K562 (cell line): ENCODE results near the gene GSTO2. TPM values are rescaled to one million over a fixed set of nuclear protein-coding genes. Genes with fewer than 3 reads are reported as not detected.

ENCODE experiments used
- ATF1 ChIP-seq, 2 experiments: fragments of 450-650 bp in 1 of 2; IDR thresholded peaks; 2 replicates each; pipeline ENCODE4 v1.6.1; 2016; ENCODE audit warnings: missing compliant biosample characterization in 1 of 2, missing genetic modification characterization in 1 of 2
- E2F3 ChIP-seq: fragments of 250-450 bp; sonication (Bioruptor Pico); IDR thresholded peaks from 2 replicates; pipeline ENCODE4 v1.4.0; 2020; ENCODE audit warnings: mild to moderate bottlenecking
- FOSL1 ChIP-seq: fragments of 200-800 bp; sonication (Bioruptor generic); conservative IDR thresholded peaks from 2 replicates; pipeline ENCODE4 v1.6.1; 2016; ENCODE audit warnings: missing genetic modification characterization, missing compliant biosample characterization
- HNRNPH1 ChIP-seq: fragments of 200-400 bp; formaldehyde crosslinking; optimal IDR thresholded peaks from 2 replicates; pipeline ENCODE3; 2017; ENCODE audit warnings: low read depth, mild to moderate bottlenecking, low read length, moderate library complexity
- MECOM ChIP-seq: fragments of 250-450 bp; sonication (Bioruptor Pico); IDR thresholded peaks from 2 replicates; pipeline ENCODE4 v1.8.0; 2022; ENCODE audit warnings: inconsistent platforms
- NR4A1 ChIP-seq, 2 experiments: fragments of 250-450 bp in 1 of 2; fragments of 450-650 bp in 1 of 2; sonication (Bioruptor Pico) in 1 of 2; IDR thresholded peaks; 2 replicates each; pipeline versions ENCODE4 v1.4.0 to v1.6.1; 2016 to 2020; ENCODE audit warnings: mild to moderate bottlenecking in 2 of 2, missing compliant biosample characterization in 1 of 2, missing genetic modification characterization in 1 of 2, moderate library complexity in 1 of 2
- RBM34 ChIP-seq: fragments of 200-400 bp; formaldehyde crosslinking; IDR thresholded peaks from 2 replicates; pipeline ENCODE4 v1.6.1; 2018; ENCODE audit warnings: low read length, borderline replicate concordance; ENCODE audit not compliant: insufficient read depth
- SMARCE1 ChIP-seq: fragments of 450-650 bp; IDR thresholded peaks from 2 replicates; pipeline ENCODE4 v1.7.1; 2016; ENCODE audit warnings: mild to moderate bottlenecking
- SP1 ChIP-seq: sonication (generic); formaldehyde crosslinking; IDR thresholded peaks from 2 replicates; pipeline ENCODE4 v1.8.1; 2022; ENCODE audit warnings: mild to moderate bottlenecking, missing genetic modification reagents
- TAF15 ChIP-seq: fragments of 200-400 bp; formaldehyde crosslinking; IDR thresholded peaks from 2 replicates; pipeline ENCODE4 v1.6.1; 2017; ENCODE audit warnings: mild to moderate bottlenecking, low read depth, low read length, moderate library complexity
- TCF7L2 ChIP-seq: fragments of 150-350 bp; IDR thresholded peaks from 2 replicates; pipeline ENCODE4 v1.6.1; 2016; ENCODE audit warnings: low read depth, mild to moderate bottlenecking, low read length, moderate library complexity
- ZBTB1 ChIP-seq: sonication (generic); formaldehyde crosslinking; IDR thresholded peaks from 2 replicates; pipeline ENCODE4 v1.8.1; 2023; ENCODE audit warnings: missing genetic modification reagents, low read depth, mild to moderate bottlenecking, borderline replicate concordance
- ZFX ChIP-seq: sonication (generic); formaldehyde crosslinking; IDR thresholded peaks from 2 replicates; pipeline ENCODE4 v1.8.0; 2022; ENCODE audit warnings: mild to moderate bottlenecking, missing genetic modification reagents, moderate library complexity
- polyA plus RNA-seq, 8 experiments: library from polyadenylated mRNA; depleted of rRNA in 4 of 8; stranded (reverse) in 5 of 8; unstranded in 3 of 8; fragments of >200 nt; fragmentation: Nextera tagmentation in 2 of 8; fragmentation: Illumina TruSeq in 1 of 8; extraction: Ambion mirVana in 2 of 8; extraction: Trizol in 1 of 8; gene quantifications; 2 replicates each; pipeline versions ENCODE4 v1.2.1 to v1.2.3, GENCODE V29; 2011 to 2014; ENCODE audit warnings: inconsistent platforms in 1 of 8, missing spikeins in 1 of 8
- total RNA-seq, 7 experiments: library from RNA; depleted of rRNA in 6 of 7; stranded (reverse); fragments of >200 nt in 6 of 7; fragmentation: Illumina TruSeq in 2 of 7; extraction: Trizol in 2 of 7; gene quantifications; 2 replicates each; pipeline versions ENCODE4 v1.2.1 to v1.2.3, GENCODE V29; 2011 to 2021; ENCODE audit warnings: low replicate concordance in 1 of 7
- TF ChIP-seq, protein P1 (sequence below), 2 experiments: fragments of 450-650 bp; IDR thresholded peaks; 2 replicates each; pipeline ENCODE4 v1.6.1; 2016; ENCODE audit warnings: mild to moderate bottlenecking in 2 of 2, borderline replicate concordance in 1 of 2, low read depth in 1 of 2, moderate library complexity in 1 of 2
- TF ChIP-seq, protein P2 (sequence below), 2 experiments: fragments of 450-650 bp in 1 of 2; sonication (generic) in 1 of 2; formaldehyde crosslinking in 1 of 2; IDR thresholded peaks in 1 of 2; conservative IDR thresholded peaks in 1 of 2; 2 replicates each; pipeline versions ENCODE4 v1.6.1 to v1.8.1; 2016 to 2023; ENCODE audit warnings: mild to moderate bottlenecking in 2 of 2, moderate library complexity in 2 of 2, inconsistent platforms in 1 of 2, missing genetic modification reagents in 1 of 2

GSTO2 gene
- total and polyA plus RNA-seq, 9 of the 15 experiments (the other 6 are each of a cell fraction or from before 2014, with no cell fraction given) = 0.18 to 1.8 (median 0.90) TPM

DNA sequence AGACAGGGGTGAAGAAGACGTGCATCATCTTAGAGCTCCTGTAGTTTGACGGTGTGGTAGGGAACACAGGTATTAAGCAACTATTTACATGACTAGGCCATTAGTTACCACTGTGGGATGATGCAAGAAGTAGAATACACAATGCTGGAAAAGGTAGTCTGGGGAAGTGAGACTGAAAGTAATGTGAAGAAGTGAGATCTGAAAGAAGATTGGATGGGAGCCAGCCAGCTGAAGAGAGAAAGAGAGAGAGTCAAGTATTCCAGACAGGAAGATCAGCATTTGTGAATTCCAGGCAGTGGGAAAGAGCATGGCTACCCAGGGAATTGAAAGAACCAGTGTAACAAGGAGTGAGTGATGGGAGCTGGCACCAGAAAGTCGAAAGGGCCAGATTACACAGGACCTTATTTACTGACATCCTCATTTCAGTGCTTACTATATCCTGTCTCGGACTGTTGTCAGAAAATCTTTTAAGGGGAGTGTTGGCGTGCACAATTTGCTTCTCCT lies 80.7 kb downstream of the GSTO2 start (continued):
- TF ChIP-seq, protein P1, sequence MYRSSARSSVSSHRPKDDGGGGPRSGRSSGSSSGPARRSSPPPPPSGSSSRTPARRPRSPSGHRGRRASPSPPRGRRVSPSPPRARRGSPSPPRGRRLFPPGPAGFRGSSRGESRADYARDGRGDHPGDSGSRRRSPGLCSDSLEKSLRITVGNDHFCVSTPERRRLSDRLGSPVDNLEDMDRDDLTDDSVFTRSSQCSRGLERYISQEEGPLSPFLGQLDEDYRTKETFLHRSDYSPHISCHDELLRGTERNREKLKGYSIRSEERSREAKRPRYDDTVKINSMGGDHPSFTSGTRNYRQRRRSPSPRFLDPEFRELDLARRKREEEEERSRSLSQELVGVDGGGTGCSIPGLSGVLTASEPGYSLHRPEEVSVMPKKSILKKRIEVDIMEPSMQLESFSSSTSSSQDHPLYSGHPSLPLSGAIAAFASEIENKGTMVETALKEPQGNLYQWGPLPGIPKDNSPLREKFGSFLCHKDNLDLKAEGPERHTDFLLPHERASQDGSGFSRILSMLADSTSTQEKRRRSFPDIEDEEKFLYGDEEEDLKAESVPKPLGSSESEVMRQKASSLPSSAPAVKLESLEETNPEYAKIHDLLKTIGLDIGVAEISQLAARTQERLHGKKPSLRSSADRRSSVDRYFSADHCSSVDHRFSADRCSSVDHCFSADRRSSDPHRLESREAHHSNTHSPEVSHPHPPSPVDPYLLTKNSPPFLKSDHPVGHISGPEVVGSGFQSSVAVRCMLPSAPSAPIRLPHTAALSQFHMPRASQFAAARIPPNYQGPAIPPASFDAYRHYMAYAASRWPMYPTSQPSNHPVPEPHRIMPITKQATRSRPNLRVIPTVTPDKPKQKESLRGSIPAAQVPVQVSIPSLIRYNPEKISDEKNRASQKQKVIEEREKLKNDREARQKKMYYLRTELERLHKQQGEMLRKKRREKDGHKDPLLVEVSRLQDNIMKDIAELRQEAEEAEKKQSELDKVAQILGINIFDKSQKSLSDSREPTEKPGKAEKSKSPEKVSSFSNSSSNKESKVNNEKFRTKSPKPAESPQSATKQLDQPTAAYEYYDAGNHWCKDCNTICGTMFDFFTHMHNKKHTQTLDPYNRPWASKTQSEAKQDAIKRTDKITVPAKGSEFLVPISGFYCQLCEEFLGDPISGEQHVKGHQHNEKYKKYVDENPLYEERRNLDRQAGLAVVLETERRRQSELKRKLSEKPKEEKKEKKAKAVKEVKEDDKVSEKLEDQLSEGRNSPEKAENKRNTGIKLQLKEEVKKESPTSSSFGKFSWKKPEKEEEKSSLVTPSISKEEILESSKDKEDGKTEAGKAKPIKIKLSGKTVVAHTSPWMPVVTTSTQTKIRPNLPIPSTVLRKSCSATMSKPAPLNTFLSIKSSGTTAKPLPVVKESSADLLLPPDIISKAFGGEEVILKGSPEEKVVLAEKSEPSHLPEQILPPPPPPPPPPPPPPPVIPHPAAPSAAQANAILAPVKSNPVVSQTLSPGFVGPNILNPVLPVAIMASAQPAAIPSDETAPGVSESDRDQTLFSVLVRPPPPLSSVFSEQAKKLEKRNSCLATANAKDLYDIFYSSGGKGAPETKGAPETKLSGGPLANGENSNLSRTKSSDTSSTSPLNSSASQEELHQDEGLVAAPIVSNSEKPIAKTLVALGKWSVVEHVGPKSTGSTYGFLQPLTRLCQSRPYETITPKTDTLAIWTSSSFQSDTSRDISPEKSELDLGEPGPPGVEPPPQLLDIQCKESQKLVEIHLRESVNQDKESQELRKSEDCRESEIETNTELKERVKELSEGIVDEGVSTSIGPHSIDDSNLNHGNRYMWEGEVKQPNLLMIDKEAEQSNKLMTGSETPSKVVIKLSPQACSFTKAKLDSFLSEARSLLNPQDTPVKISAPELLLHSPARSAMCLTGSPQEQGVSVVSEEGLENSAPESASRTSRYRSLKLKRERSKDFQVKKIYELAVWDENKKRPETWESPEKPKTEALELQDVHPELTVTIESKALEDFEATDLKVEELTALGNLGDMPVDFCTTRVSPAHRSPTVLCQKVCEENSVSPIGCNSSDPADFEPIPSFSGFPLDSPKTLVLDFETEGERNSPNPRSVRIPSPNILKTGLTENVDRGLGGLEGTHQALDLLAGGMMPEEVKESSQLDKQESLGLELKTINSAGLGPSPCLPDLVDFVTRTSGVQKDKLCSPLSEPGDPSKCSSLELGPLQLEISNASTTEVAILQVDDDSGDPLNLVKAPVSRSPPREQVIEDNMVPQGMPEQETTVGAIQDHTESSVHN (IDR thresholded peaks at IDR 0.05; ENCODE audit: borderline replicate concordance in 1 of 2, low read depth in 1 of 2) = peak in 1 of 2 experiments; percentile 72; a peak in 2 of 4 replicates
- TF ChIP-seq HNRNPH1 = no peak
- peak; percentile 42; the same call in 1 of the 2 replicates for TF ChIP-seq SMARCE1
- TF ChIP-seq E2F3 = no peak
- no peak for TF ChIP-seq MECOM
- TF ChIP-seq SP1 = no peak
- no peak for TF ChIP-seq TCF7L2
- no peak for TF ChIP-seq ATF1 (CRISPR knock-in tag; IDR thresholded peaks at IDR 0.05)
- no peak for TF ChIP-seq ATF1 (tag; IDR thresholded peaks at IDR 0.05)
- TF ChIP-seq ZFX (CRISPR knock-in tag) = no peak
- 0 out of 2 replicates have a peak, but pooled peaks have one; percentile 20 for TF ChIP-seq FOSL1
- no peak for TF ChIP-seq NR4A1 (CRISPR knock-in tag; IDR thresholded peaks at IDR 0.05)
- no peak for TF ChIP-seq NR4A1 (tag; IDR thresholded peaks at IDR 0.05)
- TF ChIP-seq RBM34 = no peak
- no peak for TF ChIP-seq TAF15
- TF ChIP-seq ZBTB1 (CRISPR knock-in tag) = no peak
- TF ChIP-seq, protein P2, sequence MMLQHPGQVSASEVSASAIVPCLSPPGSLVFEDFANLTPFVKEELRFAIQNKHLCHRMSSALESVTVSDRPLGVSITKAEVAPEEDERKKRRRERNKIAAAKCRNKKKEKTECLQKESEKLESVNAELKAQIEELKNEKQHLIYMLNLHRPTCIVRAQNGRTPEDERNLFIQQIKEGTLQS (IDR thresholded peaks at IDR 0.05) = peak; percentile 94
- TF ChIP-seq, protein P2 (CRISPR knock-in tag; conservative IDR thresholded peaks at IDR 0.05) = no peak
